BLaER1 treated with 17β-estradiol and CSF1 and Interleukin-3, amounts not matched to agents 10 nM and 100 nM (cell line): ENCODE results near the gene SPAG9.
A peak's percentile ranks its signal among the peaks of the same experiment; 100 is the strongest.

Experiments
- H3K27ac ChIP-seq, 11 experiments: shearing (Covaris generic); formaldehyde crosslinking; 2 replicates each; pipeline ENCODE4 v1.8.1; 2022
- H3K27me3 ChIP-seq, 11 experiments: shearing (Covaris generic); formaldehyde crosslinking; 2 replicates each; pipeline ENCODE4 v1.8.1; 2022
- H3K36me3 ChIP-seq, 11 experiments: shearing (Covaris generic); formaldehyde crosslinking; 2 replicates each; pipeline ENCODE4 v1.8.1; 2022
- H3K4me1 ChIP-seq, 10 experiments: shearing (Covaris generic); formaldehyde crosslinking; 2 replicates each; pipeline ENCODE4 v1.8.1; 2022
- H3K4me2 ChIP-seq, 11 experiments: shearing (Covaris generic); formaldehyde crosslinking; 2 replicates each; pipeline ENCODE4 v1.8.1; 2022
- H3K4me3 ChIP-seq, 10 experiments: shearing (Covaris generic); formaldehyde crosslinking; 2 replicates each; pipeline ENCODE4 v1.8.1; 2022
- H3K9ac ChIP-seq, 11 experiments: shearing (Covaris generic); formaldehyde crosslinking; 2 replicates each; pipeline ENCODE4 v1.8.1; 2022
- H3K9me3 ChIP-seq, 11 experiments: shearing (Covaris generic); formaldehyde crosslinking; replicated peaks in 1 of 11; 2 replicates each; pipeline ENCODE4 v1.8.1; 2022
- H4K20me1 ChIP-seq, 11 experiments: shearing (Covaris generic); formaldehyde crosslinking; 2 replicates each; pipeline ENCODE4 v1.8.1; 2022
- Cebpa-rat ChIP-seq, 11 experiments: shearing (Covaris generic); IDR thresholded peaks; 2 replicates each; pipeline ENCODE4 v1.8.1; 2022

The SPAG9 gene

GRCh38 chr17:51059781-51060180, 60.9 kb downstream of the SPAG9 start:
- no peak overlapping the region for H3K4me2 ChIP-seq
- no peaks in the 10 kb centered on the region for H3K27me3 ChIP-seq
- H4K20me1 ChIP-seq, result peaks cover 31 to 94% (median 68%) of the 10 kb centered on the region in 11 experiments; a peak in 21 of 22 replicates
- H3K4me1 ChIP-seq, result peaks cover 0 to 21% (median 11%) of the 10 kb centered on the region in 10 experiments; a peak in 13 of 20 replicates
- H3K9me3 ChIP-seq, result no peaks in the 10 kb centered on the region
- peaks cover 0 to 28% (median 10%) of the 10 kb centered on the region in 11 experiments; a peak in 19 of 22 replicates for H3K36me3 ChIP-seq
- no peak overlapping the region for H3K9ac ChIP-seq
- no peak overlapping the region for H3K4me3 ChIP-seq
- H3K27ac ChIP-seq, result no peak overlapping the region
- TF ChIP-seq Cebpa-rat (IDR thresholded peaks at IDR 0.05), result no peak

GRCh38 chr17:51057534-51057933, 63.1 kb downstream of the SPAG9 start:
- Histone ChIP-seq H3K4me3 (no peak overlapping the region), H3K36me3 (peaks cover 0 to 25% (median 11%) of the 10 kb centered on the region in 11 experiments; a peak in 19 of 22 replicates), H3K4me1 (peaks cover 5 to 28% (median 18%) of the 10 kb centered on the region in 10 experiments; a peak in 16 of 20 replicates), H3K9ac (peak overlapping the region in 4 of 11 experiments; percentile 1 to 45 (median 15); a peak in 4 of 22 replicates), H3K9me3 (no peaks in the 10 kb centered on the region), H3K4me2 (no peak overlapping the region; a peak in 1 of 22 replicates), H3K27me3 (no peaks in the 10 kb centered on the region), H4K20me1 (peaks cover 31 to 78% (median 56%) of the 10 kb centered on the region in 11 experiments; a peak in 21 of 22 replicates), H3K27ac (peak overlapping the region in 5 of 11 experiments; percentile 0 to 46 (median 35); a peak in 7 of 22 replicates)
- TF ChIP-seq Cebpa-rat (IDR thresholded peaks at IDR 0.05), result no peak

GRCh38 chr17:51056813-51057510, 63.7 kb downstream of the SPAG9 start:
- peaks cover 35 to 75% (median 56%) of the 10 kb centered on the region in 11 experiments; a peak in 21 of 22 replicates for H4K20me1 ChIP-seq
- peaks cover 5 to 28% (median 18%) of the 10 kb centered on the region in 10 experiments; a peak in 16 of 20 replicates for H3K4me1 ChIP-seq
- H3K4me2 ChIP-seq, result peak overlapping the region in 4 of 11 experiments; percentile 2 to 19 (median 14); a peak in 4 of 22 replicates
- H3K4me3 ChIP-seq, result no peak overlapping the region
- H3K27me3 ChIP-seq, result no peaks in the 10 kb centered on the region
- H3K36me3 ChIP-seq, result peaks cover 0 to 27% (median 14%) of the 10 kb centered on the region in 11 experiments; a peak in 17 of 22 replicates
- TF ChIP-seq Cebpa-rat (IDR thresholded peaks at IDR 0.05), result no peak
- no peaks in the 10 kb centered on the region for H3K9me3 ChIP-seq
- peak overlapping the region in 6 of 11 experiments; percentile 1 to 45 (median 28); a peak in 7 of 22 replicates for H3K9ac ChIP-seq
- peak overlapping the region in 8 of 11 experiments; percentile 0 to 52 (median 39); a peak in 10 of 22 replicates for H3K27ac ChIP-seq

GRCh38 chr17:51054748-51055147, 65.9 kb downstream of the SPAG9 start:
- no peaks in the 10 kb centered on the region for H3K9me3 ChIP-seq
- H3K4me2 ChIP-seq, result no peak overlapping the region
- H3K27me3 ChIP-seq, result no peaks in the 10 kb centered on the region
- H3K36me3 ChIP-seq, result peaks cover under 1 to 33% (median 14%) of the 10 kb centered on the region in 11 experiments; a peak in 17 of 22 replicates
- TF ChIP-seq Cebpa-rat (IDR thresholded peaks at IDR 0.05), result no peak
- no peak overlapping the region for H3K4me3 ChIP-seq
- H3K27ac ChIP-seq, result no peak overlapping the region
- H3K4me1 ChIP-seq, result peaks cover 21 to 47% (median 33%) of the 10 kb centered on the region in 10 experiments
- H4K20me1 ChIP-seq, result peaks cover 29 to 77% (median 52%) of the 10 kb centered on the region in 11 experiments; a peak in 21 of 22 replicates
- H3K9ac ChIP-seq, result no peak overlapping the region

- Histone ChIP-seq H3K9ac (no peak overlapping the region), H3K27me3 (no peaks in the 10 kb centered on the region), H4K20me1 (peaks cover 23 to 62% (median 39%) of the 10 kb centered on the region in 11 experiments; a peak in 21 of 22 replicates), H3K4me1 (peaks cover 21 to 45% (median 31%) of the 10 kb centered on the region in 10 experiments), H3K36me3 (peaks cover 7 to 42% (median 19%) of the 10 kb centered on the region in 11 experiments; a peak in 17 of 22 replicates), H3K9me3 (no peaks in the 10 kb centered on the region), H3K4me3 (no peak overlapping the region), H3K27ac (no peak overlapping the region), H3K4me2 (no peak overlapping the region)
- no peak for TF ChIP-seq Cebpa-rat (IDR thresholded peaks at IDR 0.05)
Measured at GRCh38 chr17:51052235-51052634, 68.4 kb downstream of the SPAG9 start.

GRCh38 chr17:51050291-51051033, 70.2 kb downstream of the SPAG9 start:
- H3K4me1 ChIP-seq, result peaks cover 21 to 36% (median 25%) of the 10 kb centered on the region in 10 experiments
- H3K27me3 ChIP-seq, result no peaks in the 10 kb centered on the region
- no peak overlapping the region for H3K4me3 ChIP-seq
- peaks cover 12 to 59% (median 31%) of the 10 kb centered on the region in 11 experiments; a peak in 21 of 22 replicates for H3K36me3 ChIP-seq
- H3K9ac ChIP-seq, result no peak overlapping the region
- H3K27ac ChIP-seq, result no peak overlapping the region
- TF ChIP-seq Cebpa-rat (IDR thresholded peaks at IDR 0.05), result no peak
- H3K4me2 ChIP-seq, result peak overlapping the region; percentile 11 to 65 (median 43); a peak in 20 of 22 replicates
- H3K9me3 ChIP-seq, result no peaks in the 10 kb centered on the region
- peaks cover 13 to 53% (median 32%) of the 10 kb centered on the region in 11 experiments; a peak in 16 of 22 replicates for H4K20me1 ChIP-seq

- H4K20me1 ChIP-seq, result peaks cover 12 to 63% (median 31%) of the 10 kb centered on the region in 11 experiments; a peak in 15 of 22 replicates
- TF ChIP-seq Cebpa-rat (IDR thresholded peaks at IDR 0.05), result no peak
- H3K9ac ChIP-seq, result no peak overlapping the region
- H3K36me3 ChIP-seq, result peaks cover 7 to 64% (median 35%) of the 10 kb centered on the region in 11 experiments; a peak in 19 of 22 replicates
- H3K4me3 ChIP-seq, result no peak overlapping the region
- H3K4me2 ChIP-seq, result no peak overlapping the region
- peaks cover 15 to 30% (median 17%) of the 10 kb centered on the region in 10 experiments for H3K4me1 ChIP-seq
- H3K9me3 ChIP-seq, result no peaks in the 10 kb centered on the region
- no peak overlapping the region for H3K27ac ChIP-seq
- no peaks in the 10 kb centered on the region for H3K27me3 ChIP-seq
Measured at GRCh38 chr17:51046514-51047384, 73.9 kb downstream of the SPAG9 start.

GRCh38 chr17:51046046-51046445, 74.6 kb downstream of the SPAG9 start:
- H3K27ac ChIP-seq, result no peak overlapping the region

More at GRCh38 chr17:51046046-51046445, 74.6 kb downstream of the SPAG9 start:
- no peak overlapping the region for H3K9ac ChIP-seq
- TF ChIP-seq Cebpa-rat (IDR thresholded peaks at IDR 0.05), result no peak
- H3K36me3 ChIP-seq, result peaks cover 13 to 71% (median 41%) of the 10 kb centered on the region in 11 experiments; a peak in 19 of 22 replicates
- H3K4me3 ChIP-seq, result no peak overlapping the region
- H3K4me2 ChIP-seq, result no peak overlapping the region
- H3K27me3 ChIP-seq, result no peaks in the 10 kb centered on the region
- H3K4me1 ChIP-seq, result peaks cover 9 to 23% (median 10%) of the 10 kb centered on the region in 10 experiments
- H4K20me1 ChIP-seq, result peaks cover 6 to 58% (median 28%) of the 10 kb centered on the region in 11 experiments; a peak in 14 of 22 replicates
- no peaks in the 10 kb centered on the region for H3K9me3 ChIP-seq
